H1 (cell line): ENCODE results near the gene MTMR1. TPM values are rescaled to one million over a fixed set of nuclear protein-coding genes. Genes with fewer than 3 reads are reported as not detected.

ENCODE experiments used
- CTCF ChIA-PET: fragments of 300-600 bp; sonication (Branson Sonifier 250); formaldehyde crosslinking; loops from one replicate; lab custom pipeline; 2021; ENCODE audit not compliant: partially characterized antibody; lab: Charles Lee
- POLR2A ChIA-PET: fragments of 300-600 bp; sonication (Branson Sonifier 250); formaldehyde crosslinking; loops from one replicate; lab custom pipeline; 2021; ENCODE audit warnings: inconsistent platforms; ENCODE audit not compliant: partially characterized antibody; lab: Charles Lee
- DNase-seq, 2 experiments: peaks; one replicate each; pipeline versions ENCODE4 v3.0.0 to v3.0.0-alpha.2; 2010 to 2022; ENCODE audit warnings: low spot score in 2 of 2, low read depth in 1 of 2, mixed read lengths in 1 of 2
- FAIRE-seq: peaks from 2 replicates; lab custom pipeline; 2011; peaks lifted over from hg19 to GRCh38; lab: Jason Lieb, UNC
- H2AFZ ChIP-seq: 2 replicates; pipeline ENCODE4 v1.8.1; 2012; ENCODE audit warnings: low read length, inconsistent platforms
- H2AK5ac ChIP-seq: 2 replicates; pipeline ENCODE4 v1.6.1; 2013; ENCODE audit warnings: low read depth, low read length
- H2BK120ac ChIP-seq: replicated peaks from 2 replicates; pipeline ENCODE3; 2013; ENCODE audit warnings: low read depth, low read length, inconsistent platforms
- H2BK12ac ChIP-seq: 2 replicates; pipeline ENCODE4 v1.6.1; 2013; ENCODE audit warnings: low read depth, low read length
- H2BK15ac ChIP-seq: 2 replicates; pipeline ENCODE4 v1.6.1; 2013; ENCODE audit warnings: low read length
- H2BK20ac ChIP-seq: 2 replicates; pipeline ENCODE4 v1.6.1; 2013; ENCODE audit warnings: low read length
- H2BK5ac ChIP-seq: 2 replicates; pipeline ENCODE4 v1.6.1; 2013; ENCODE audit warnings: low read depth, low read length
- H3K14ac ChIP-seq: 2 replicates; pipeline ENCODE4 v1.6.1; 2013; ENCODE audit warnings: inconsistent platforms; ENCODE audit not compliant: insufficient read length
- H3K18ac ChIP-seq: 2 replicates; pipeline ENCODE4 v1.6.1; 2013; ENCODE audit warnings: low read length; ENCODE audit errors: extremely low read depth
- H3K23ac ChIP-seq: 2 replicates; pipeline ENCODE4 v1.6.1; 2013; ENCODE audit warnings: inconsistent platforms; ENCODE audit not compliant: insufficient read length
- H3K23me2 ChIP-seq: 2 replicates; pipeline ENCODE4 v1.6.1; 2013; ENCODE audit warnings: low read depth, low read length
- H3K27ac ChIP-seq: 2 replicates; pipeline ENCODE4 v1.6.1; 2011; ENCODE audit warnings: low read depth, low read length, inconsistent platforms
- H3K27me3 ChIP-seq, 4 experiments: replicated peaks in 1 of 4; 1 replicate in 1 of 4; 2 replicates in 3 of 4; pipeline versions ENCODE4 v1.6.1 to v1.8.1; 2011 to 2013; ENCODE audit warnings: low read length in 3 of 4, mild to moderate bottlenecking in 3 of 4, inconsistent platforms in 2 of 4, mixed read lengths in 2 of 4, moderate library complexity in 1 of 4; ENCODE audit not compliant: control insufficient read depth in 3 of 4, insufficient read depth in 3 of 4; ENCODE audit errors: extremely low read depth in 1 of 4
- H3K36me3 ChIP-seq, 4 experiments: 2 replicates each; pipeline versions ENCODE4 v1.6.1 to v1.8.1; 2011 to 2013; ENCODE audit warnings: mild to moderate bottlenecking in 4 of 4, low read length in 3 of 4, moderate library complexity in 2 of 4, control low read depth in 1 of 4, inconsistent platforms in 1 of 4; ENCODE audit not compliant: insufficient read depth in 4 of 4, control insufficient read depth in 2 of 4
- H3K4ac ChIP-seq: replicated peaks from 2 replicates; pipeline ENCODE3; 2013; ENCODE audit warnings: low read length, low read depth, mixed read lengths, inconsistent platforms; ENCODE audit not compliant: insufficient read length
- H3K4me1 ChIP-seq, 4 experiments: replicated peaks in 1 of 4; 1 replicate in 1 of 4; 2 replicates in 3 of 4; pipeline versions ENCODE4 v1.6.1 to v1.8.1; 2011 to 2013; ENCODE audit warnings: low read length in 3 of 4, inconsistent platforms in 2 of 4, mixed read lengths in 1 of 4; ENCODE audit not compliant: insufficient read depth in 4 of 4, control insufficient read depth in 3 of 4
- H3K4me2 ChIP-seq, 2 experiments: 2 replicates each; pipeline versions ENCODE4 v1.6.1 to v1.8.1; 2011 to 2013; ENCODE audit warnings: low read depth in 2 of 2, low read length in 2 of 2, control low read depth in 1 of 2, inconsistent platforms in 1 of 2, mild to moderate bottlenecking in 1 of 2; ENCODE audit not compliant: insufficient read depth in 1 of 2
- H3K4me3 ChIP-seq, 4 experiments: fragments of 200-600, 300-600 bp in 1 of 4; sonication (generic), shearing (Covaris generic), sonication (Bioruptor Twin) in 1 of 4; 2 replicates each; pipeline versions ENCODE4 v1.5.1 to v1.8.1; 2011 to 2016; ENCODE audit warnings: low read length in 4 of 4, low read depth in 3 of 4, control low read depth in 2 of 4, inconsistent platforms in 2 of 4, mild to moderate bottlenecking in 2 of 4, mixed read lengths in 1 of 4, moderate library complexity in 1 of 4; ENCODE audit not compliant: insufficient read depth in 2 of 4; ENCODE audit errors: extremely low read depth in 1 of 4
- H3K56ac ChIP-seq: replicated peaks from 2 replicates; pipeline ENCODE3; 2013; ENCODE audit warnings: low read depth, mild to moderate bottlenecking, mixed read lengths, low read length, inconsistent platforms; ENCODE audit not compliant: insufficient read length
- H3K79me1 ChIP-seq: 2 replicates; pipeline ENCODE4 v1.6.1; 2013; ENCODE audit warnings: low read depth, low read length, control low read depth
- H3K79me2 ChIP-seq, 2 experiments: 2 replicates each; pipeline versions ENCODE4 v1.6.1 to v1.8.1; 2012 to 2013; ENCODE audit warnings: low read length in 2 of 2, mild to moderate bottlenecking in 2 of 2, inconsistent platforms in 1 of 2; ENCODE audit not compliant: insufficient read depth in 2 of 2, control insufficient read depth in 1 of 2
- H3K9ac ChIP-seq, 4 experiments: replicated peaks in 1 of 4; 1 replicate in 1 of 4; 2 replicates in 3 of 4; pipeline versions ENCODE4 v1.6.1 to v1.8.1; 2011 to 2013; ENCODE audit warnings: low read depth in 3 of 4, low read length in 3 of 4, control low read depth in 2 of 4, mild to moderate bottlenecking in 2 of 4, moderate library complexity in 2 of 4, inconsistent platforms in 1 of 4; ENCODE audit errors: extremely low read depth in 1 of 4
- H3K9me3 ChIP-seq, 2 experiments: 2 replicates each; pipeline versions ENCODE4 v1.6.1 to v1.8.1; 2012 to 2013; ENCODE audit warnings: mild to moderate bottlenecking in 2 of 2, moderate library complexity in 2 of 2, control low read depth in 1 of 2, inconsistent platforms in 1 of 2, low read depth in 1 of 2, low read length in 1 of 2, mixed read lengths in 1 of 2; ENCODE audit not compliant: insufficient read depth in 2 of 2
- H4K20me1 ChIP-seq, 2 experiments: replicated peaks in 1 of 2; 2 replicates each; pipeline versions ENCODE3 to v1.8.1; 2011 to 2013; ENCODE audit warnings: inconsistent platforms in 2 of 2, low read length in 2 of 2, mild to moderate bottlenecking in 1 of 2; ENCODE audit not compliant: insufficient read depth in 2 of 2, control insufficient read depth in 1 of 2
- H4K5ac ChIP-seq: 2 replicates; pipeline ENCODE4 v1.6.1; 2013; ENCODE audit warnings: low read length, low read depth, mixed read lengths, inconsistent platforms; ENCODE audit not compliant: insufficient read length
- H4K8ac ChIP-seq: 2 replicates; pipeline ENCODE4 v1.8.0; 2013; ENCODE audit warnings: mild to moderate bottlenecking, moderate library complexity, low read length, inconsistent platforms; ENCODE audit not compliant: insufficient read depth; ENCODE audit errors: extremely low read depth
- H4K91ac ChIP-seq: replicated peaks from 2 replicates; pipeline ENCODE3; 2013; ENCODE audit warnings: low read length, mixed read lengths, inconsistent platforms; ENCODE audit not compliant: insufficient read length
- CTCF ChIP-seq, 3 experiments: IDR thresholded peaks; 1 replicate in 2 of 3; 2 replicates in 1 of 3; pipeline versions ENCODE4 v1.5.1 to v1.6.1; 2011; ENCODE audit warnings: low read length in 3 of 3, mild to moderate bottlenecking in 3 of 3, inconsistent platforms in 2 of 3, low read depth in 1 of 3, moderate library complexity in 1 of 3; ENCODE audit not compliant: insufficient read depth in 1 of 3; ENCODE audit errors: control extremely low read depth in 1 of 3
- E2F6 ChIP-seq: IDR thresholded peaks from 2 replicates; pipeline ENCODE4 v1.6.1; 2012; ENCODE audit warnings: inconsistent platforms
- MAX ChIP-seq: IDR thresholded peaks from 2 replicates; pipeline ENCODE4 v1.6.1; 2012; ENCODE audit warnings: inconsistent platforms
- RAD21 ChIP-seq, 2 experiments: IDR thresholded peaks in 1 of 2; conservative IDR thresholded peaks in 1 of 2; 2 replicates each; pipeline ENCODE4 v1.6.1; 2011; ENCODE audit warnings: low read depth in 2 of 2, low read length in 2 of 2, improper control_type of control experiment in 1 of 2, inconsistent platforms in 1 of 2, mild to moderate bottlenecking in 1 of 2, moderate library complexity in 1 of 2
- SP2 ChIP-seq: IDR thresholded peaks from 2 replicates; pipeline ENCODE4 v1.6.1; 2012; ENCODE audit warnings: mild to moderate bottlenecking, low read length, inconsistent platforms
- WGBS, 2 experiments: shearing (Covaris generic) in 1 of 2; methylation state at CpG; one replicate each; pipeline versions ENCODE4 v1.1.6 to v1.1.7; 2013 to 2015; ENCODE audit warnings: low lambda C conversion rate in 2 of 2, mixed read lengths in 2 of 2, inconsistent platforms in 1 of 2, low coverage in 1 of 2, missing lambda C conversion rate in 1 of 2; ENCODE audit not compliant: insufficient replicate concordance in 2 of 2, insufficient coverage in 1 of 2, insufficient read length in 1 of 2; ENCODE audit errors: extremely low coverage in 1 of 2, missing lambda C conversion rate in 1 of 2; 5-methylcytosine and 5-hydroxymethylcytosine counted together
- polyA plus RNA-seq, 7 experiments: library from polyadenylated mRNA; depleted of rRNA in 3 of 7; stranded (reverse) in 5 of 7; unstranded in 2 of 7; fragments of >200 nt in 5 of 7; fragments of 200-250 nt in 2 of 7; gene quantifications; 1 replicate in 5 of 7; 2 replicates in 1 of 7; 4 replicates in 1 of 7; pipeline versions ENCODE4 v1.2.1 to v1.2.3, GENCODE V29; 2011 to 2013; ENCODE audit warnings: missing spikeins in 2 of 7, mixed read lengths in 2 of 7
- total RNA-seq: library from RNA; stranded (reverse); fragmentation: NEBNext Ultra II Directional; extraction: Animal tissue kit (Norgen Biotek cat#: 25700); gene quantifications from 2 replicates; pipeline ENCODE4 v1.2.1, GENCODE V29; 2021

Gene MTMR1
- total and polyA plus RNA-seq, 2 of the 8 experiments (the other 6 are each of a cell fraction or from before 2014, with no cell fraction given) = 15.1 to 23.8 TPM

- no peak overlapping the region for H3K27ac ChIP-seq
- H4K91ac ChIP-seq = no peak overlapping the region
- no peak overlapping the region for H3K18ac ChIP-seq
- no peak overlapping the region for H2BK12ac ChIP-seq
- peaks cover 0 to 12% (median 3%) of the 10 kb centered on the region in 4 experiments; a peak in 4 of 7 replicates for H3K4me1 ChIP-seq
- H2AK5ac ChIP-seq = no peak overlapping the region
- FAIRE-seq = no peak
- no peak overlapping the region for H2AFZ ChIP-seq
- no peaks in the 10 kb centered on the region for H3K9me3 ChIP-seq
- H3K4me3 ChIP-seq = no peak overlapping the region
- DNase-seq = no peak
- CTCF ChIA-PET = interaction anchor here (0.9 to 3.1 kb wide), 5 partner anchors 9 to 356 kb away, joined by 3 to 11 read pairs (median 4); no protein-coding TSS in a partner anchor
- no peak overlapping the region for H3K23ac ChIP-seq
- 90% methylated on average over 2 of the region's 7 CpGs; no CpG with 5 or more reads in 1 of the 2 experiments for WGBS, 2 experiments
- no peak overlapping the region for H3K14ac ChIP-seq
- no peak overlapping the region for H2BK20ac ChIP-seq
- no peaks in the 10 kb centered on the region for H3K36me3 ChIP-seq
- H3K9ac ChIP-seq = no peak overlapping the region
- no peak overlapping the region for H4K5ac ChIP-seq
- no peaks in the 10 kb centered on the region for H3K79me2 ChIP-seq
- H3K79me1 ChIP-seq = no peaks in the 10 kb centered on the region
- H4K20me1 ChIP-seq = peaks cover 0 to 2% of the 10 kb centered on the region in 2 experiments
- H2BK120ac ChIP-seq = no peak overlapping the region
- POLR2A ChIA-PET = interaction anchor here (0.6 kb wide), 1 partner anchor 234 kb away, joined by 3 read pairs; no protein-coding TSS in a partner anchor
- no peaks in the 10 kb centered on the region for H3K27me3 ChIP-seq
- H3K23me2 ChIP-seq = no peaks in the 10 kb centered on the region
- TF ChIP-seq E2F6 (peak; percentile 88), SP2 (no peak), CTCF (IDR thresholded peaks at IDR 0.05; ENCODE audit: control extremely low read depth in 1 of 3, insufficient read depth in 1 of 3, low read depth in 1 of 3, low read length in 3 of 3) (peak in 2 of 3 experiments; percentile 18 to 33; a peak in 1 of 4 replicates), RAD21 (IDR thresholded peaks at IDR 0.05 in 1 of 2, conservative IDR thresholded peaks at IDR 0.05 in 1 of 2; ENCODE audit: low read depth in 2 of 2, low read length in 2 of 2) (peak in 1 of 2 experiments; percentile 19; a peak in 2 of 4 replicates), MAX (peak; percentile 84)
- no peak overlapping the region for H2BK5ac ChIP-seq
- H4K8ac ChIP-seq = no peak overlapping the region
- no peak overlapping the region for H2BK15ac ChIP-seq
- no peak overlapping the region for H3K56ac ChIP-seq
- H3K4me2 ChIP-seq = no peak overlapping the region
- H3K4ac ChIP-seq = no peak overlapping the region
Measured at GRCh38 chrX:150761176-150761818, 68.1 kb downstream of the MTMR1 start.
